ENCODE data around the gene IQGAP1. TPM values are rescaled to one million over a fixed set of nuclear protein-coding genes. Genes with fewer than 3 reads are reported as not detected.

The IQGAP1 gene
- total RNA-seq, 2 donors from 2014 or later, result 222 to 382 TPM

GRCh38 chr15:90530250-90531051 is 142.4 kb downstream of the IQGAP1 start:
- H3K9me3 Mint-ChIP-seq, result no peaks in the 10 kb centered on the region
- no peaks in the 10 kb centered on the region for H3K27me3 Mint-ChIP-seq
- H3K4me1 Mint-ChIP-seq (ENCODE audit: low read depth in 2 of 2), result peaks cover 34 to 45% of the 10 kb centered on the region in 2 donors
- no peaks in the 10 kb centered on the region for H3K36me3 Mint-ChIP-seq
- peak overlapping the region; percentile 80 to 93 for H3K27ac Mint-ChIP-seq
- H3K4me3 Mint-ChIP-seq, result peak overlapping the region; percentile 98
- ATAC-seq (peak; percentile 74 to 75), DNase-seq (ENCODE audit: low spot score) (peak; percentile 76)

GRCh38 chr15:90531147-90531546 is 143.1 kb downstream of the IQGAP1 start:
- H3K27me3 Mint-ChIP-seq, result no peaks in the 10 kb centered on the region
- DNase-seq (ENCODE audit: low spot score) (no peak), ATAC-seq (no peak)
- H3K4me3 Mint-ChIP-seq, result peak overlapping the region; percentile 98
- H3K36me3 Mint-ChIP-seq, result no peaks in the 10 kb centered on the region
- H3K9me3 Mint-ChIP-seq, result no peaks in the 10 kb centered on the region
- H3K27ac Mint-ChIP-seq, result peak overlapping the region; percentile 80 to 93
- peaks cover 36 to 51% of the 10 kb centered on the region in 2 donors for H3K4me1 Mint-ChIP-seq (ENCODE audit: low read depth in 2 of 2)

- DNase-seq (ENCODE audit: low spot score), result no peak
- no peaks in the 10 kb centered on the region for H3K9me3 Mint-ChIP-seq
- no peak overlapping the region for H3K4me3 Mint-ChIP-seq
- peaks cover 46 to 56% of the 10 kb centered on the region in 2 donors for H3K4me1 Mint-ChIP-seq (ENCODE audit: low read depth in 2 of 2)
- H3K27me3 Mint-ChIP-seq, result no peaks in the 10 kb centered on the region
- peak overlapping the region in 1 of 2 donors; percentile 10 for H3K27ac Mint-ChIP-seq
- H3K36me3 Mint-ChIP-seq, result peaks cover 6% of the 10 kb centered on the region
- ATAC-seq, result no peak
Measured at GRCh38 chr15:90535254-90535653, 147.2 kb downstream of the IQGAP1 start.

- no peaks in the 10 kb centered on the region for H3K27me3 Mint-ChIP-seq
- no peak for ATAC-seq
- H3K4me1 Mint-ChIP-seq (ENCODE audit: low read depth in 2 of 2), result peaks cover 21 to 31% of the 10 kb centered on the region in 2 donors
- no peak for DNase-seq (ENCODE audit: low spot score)
- peaks cover 6% of the 10 kb centered on the region for H3K36me3 Mint-ChIP-seq
- no peaks in the 10 kb centered on the region for H3K9me3 Mint-ChIP-seq
- peak overlapping the region; percentile 61 for H3K4me3 Mint-ChIP-seq
- peak overlapping the region in 1 of 2 donors; percentile 86 for H3K27ac Mint-ChIP-seq
Measured at GRCh38 chr15:90539789-90540188, 151.7 kb downstream of the IQGAP1 start.

GRCh38 chr15:90540768-90541167 is 152.7 kb downstream of the IQGAP1 start:
- Mint-ChIP-seq H3K4me1 (ENCODE audit: low read depth in 2 of 2) (peaks cover 18 to 29% of the 10 kb centered on the region in 2 donors), H3K36me3 (peaks cover 6% of the 10 kb centered on the region), H3K27ac (no peak overlapping the region), H3K4me3 (no peak overlapping the region), H3K9me3 (no peaks in the 10 kb centered on the region), H3K27me3 (no peaks in the 10 kb centered on the region)
- ATAC-seq, result no peak
- DNase-seq (ENCODE audit: low spot score), result no peak

- peak overlapping the region in 1 of 2 donors; percentile 13 for H3K27ac Mint-ChIP-seq
- H3K4me3 Mint-ChIP-seq, result no peak overlapping the region
- no peaks in the 10 kb centered on the region for H3K9me3 Mint-ChIP-seq
- ATAC-seq, result no peak
- DNase-seq (ENCODE audit: low spot score), result no peak
- peaks cover 13 to 26% of the 10 kb centered on the region in 2 donors for H3K4me1 Mint-ChIP-seq (ENCODE audit: low read depth in 2 of 2)
- no peaks in the 10 kb centered on the region for H3K27me3 Mint-ChIP-seq
- H3K36me3 Mint-ChIP-seq, result peaks cover under 1% of the 10 kb centered on the region
Measured at GRCh38 chr15:90545095-90545494, 157.1 kb downstream of the IQGAP1 start.

GRCh38 chr15:90547540-90547939 is 159.5 kb downstream of the IQGAP1 start:
- Mint-ChIP-seq H3K4me3 (no peak overlapping the region), H3K27ac (peak overlapping the region in 1 of 2 donors; percentile 65), H3K4me1 (ENCODE audit: low read depth in 2 of 2) (peaks cover 24 to 34% of the 10 kb centered on the region in 2 donors), H3K27me3 (no peaks in the 10 kb centered on the region), H3K36me3 (no peaks in the 10 kb centered on the region), H3K9me3 (no peaks in the 10 kb centered on the region)
- DNase-seq (ENCODE audit: low spot score), result no peak
- ATAC-seq, result peak; percentile 24 to 41

- Mint-ChIP-seq H3K4me3 (no peak overlapping the region), H3K27me3 (no peaks in the 10 kb centered on the region)
- DNase-seq (ENCODE audit: low spot score), result no peak
Measured at GRCh38 chr15:90550919-90551318, 162.9 kb downstream of the IQGAP1 start.

More at GRCh38 chr15:90550919-90551318, 162.9 kb downstream of the IQGAP1 start:
- Mint-ChIP-seq H3K36me3 (no peaks in the 10 kb centered on the region), H3K9me3 (no peaks in the 10 kb centered on the region), H3K4me1 (ENCODE audit: low read depth in 2 of 2) (peaks cover 34 to 42% of the 10 kb centered on the region in 2 donors), H3K27ac (no peak overlapping the region)
- no peak for ATAC-seq

Other genes with a start within 250 kb of the IQGAP1 start
- gene SEMA4B, start 186.9 kb upstream of the IQGAP1 start, total RNA-seq, result 1 to 10 TPM; 9.2 to 9.7 TPM
- 100 to 1,000 TPM in 1 of 2 donors, 10 to 100 TPM in 1; 86.1 to 119 TPM for gene CIB1, start 154.3 kb upstream of the IQGAP1 start, total RNA-seq
- gene GDPGP1, start 154.0 kb upstream of the IQGAP1 start, total RNA-seq, result 10 to 100 TPM in 1 of 2 donors, 1 to 10 TPM in 1; 9.6 to 10.0 TPM
- under 1 TPM in 1 of 2 donors, not detected in 1; 0.36 TPM for gene TTLL13, start 138.7 kb upstream of the IQGAP1 start, total RNA-seq
- gene NGRN, start 122.6 kb upstream of the IQGAP1 start, total RNA-seq, result 10 to 100 TPM; 22.8 to 36.5 TPM
- 1 to 10 TPM; 1.3 to 1.4 TPM for gene ZNF774, start 36.0 kb upstream of the IQGAP1 start, total RNA-seq
- gene CRTC3, start 141.7 kb downstream of the IQGAP1 start, total RNA-seq, result 10 to 100 TPM; 44.1 to 69.4 TPM